GM12878 (cell line): ENCODE measurements around the gene TMEM120B. TPM values are rescaled to one million over a fixed set of nuclear protein-coding genes. Genes with fewer than 3 reads are reported as not detected.

ENCODE experiments used
- CREB1 ChIP-seq: IDR thresholded peaks from 2 replicates; pipeline ENCODE4 v1.6.1; 2012; ENCODE audit warnings: low read depth, mild to moderate bottlenecking, inconsistent platforms
- CUX1 ChIP-seq: IDR thresholded peaks from 2 replicates; pipeline ENCODE4 v1.6.1; 2012; ENCODE audit warnings: improper control_type of control experiment, low read depth, low read length; ENCODE audit not compliant: insufficient replicate concordance
- DPF2 ChIP-seq: fragments of 450-650 bp; IDR thresholded peaks from 2 replicates; pipeline ENCODE4 v1.6.1; 2017; ENCODE audit warnings: mild to moderate bottlenecking
- HDGF ChIP-seq: fragments of 450-650 bp; IDR thresholded peaks from 2 replicates; pipeline ENCODE4 v1.6.1; 2016; ENCODE audit warnings: antibody characterized with exemption
- NKRF ChIP-seq: fragments of 450-650 bp; conservative IDR thresholded peaks from 2 replicates; pipeline ENCODE4 v1.6.1; 2017; ENCODE audit warnings: mild to moderate bottlenecking, moderate library complexity
- NR2F1 ChIP-seq: fragments of 450-650 bp; conservative IDR thresholded peaks from 2 replicates; pipeline ENCODE4 v1.6.1; 2017; ENCODE audit warnings: mild to moderate bottlenecking
- POLR2A ChIP-seq: IDR thresholded peaks from 2 replicates; pipeline ENCODE4 v1.6.1; 2011; ENCODE audit warnings: low read depth, mild to moderate bottlenecking, low read length
- RUNX3 ChIP-seq: IDR thresholded peaks from 2 replicates; pipeline ENCODE4 v1.6.1; 2012; ENCODE audit warnings: low read length, inconsistent platforms
- SMARCA5 ChIP-seq: fragments of 450-650 bp; IDR thresholded peaks from 2 replicates; pipeline ENCODE4 v1.6.1; 2017; ENCODE audit warnings: mild to moderate bottlenecking
- STAT1 ChIP-seq: fragments of 450-650 bp; conservative IDR thresholded peaks from 2 replicates; pipeline ENCODE4 v1.6.1; 2014; ENCODE audit warnings: antibody characterized with exemption, mild to moderate bottlenecking
- SUZ12 ChIP-seq: fragments of 200-600 bp; sonication (generic); IDR thresholded peaks from one replicate; pipeline ENCODE4 v1.6.1; 2018; ENCODE audit warnings: antibody characterized with exemption, mild to moderate bottlenecking; ENCODE audit not compliant: unreplicated experiment
- ZNF217 ChIP-seq: fragments of 450-650 bp; IDR thresholded peaks from 2 replicates; pipeline ENCODE4 v1.6.1; 2017; ENCODE audit warnings: antibody characterized with exemption, mild to moderate bottlenecking
- ZNF274 ChIP-seq: IDR thresholded peaks from one replicate; pipeline ENCODE4 v1.8.0; 2011; ENCODE audit not compliant: insufficient read length, insufficient read depth
- ZNF592 ChIP-seq: fragments of 450-650 bp; IDR thresholded peaks from 2 replicates; pipeline ENCODE4 v1.6.1; 2017; ENCODE audit warnings: mild to moderate bottlenecking, moderate library complexity
- polyA plus RNA-seq, 11 experiments: library from polyadenylated mRNA; depleted of rRNA in 4 of 11; unstranded in 6 of 11; stranded (reverse) in 5 of 11; fragments of >200 nt; fragmentation: Nextera tagmentation in 4 of 11; fragmentation: Illumina TruSeq in 1 of 11; extraction: Ambion mirVana in 4 of 11; extraction: Trizol in 1 of 11; gene quantifications; 1 replicate in 1 of 11; 2 replicates in 10 of 11; pipeline versions ENCODE4 v1.2.1 to v1.2.3, GENCODE V29; 2011 to 2016; ENCODE audit warnings: inconsistent platforms in 2 of 11, missing spikeins in 2 of 11, low read depth in 1 of 11
- total RNA-seq, 4 experiments: library from RNA; depleted of rRNA in 3 of 4; stranded (reverse); fragments of >200 nt in 3 of 4; fragmentation: Illumina TruSeq in 1 of 4; extraction: Trizol in 1 of 4; gene quantifications; 2 replicates each; pipeline versions ENCODE4 v1.2.1 to v1.2.3, GENCODE V29; 2013 to 2021
- TF ChIP-seq, protein P1 (sequence below): IDR thresholded peaks from 2 replicates; pipeline ENCODE4 v1.6.1; 2011; ENCODE audit warnings: borderline replicate concordance, low read depth, mild to moderate bottlenecking, moderate library complexity, mixed read lengths, low read length; ENCODE audit not compliant: insufficient read depth; ENCODE audit errors: extremely low read length

Gene TMEM120B
- total and polyA plus RNA-seq, 10 of the 15 experiments (the other 5 are each of a cell fraction or from before 2014, with no cell fraction given), result 4.0 to 26.2 (median 9.2) TPM

DNA sequence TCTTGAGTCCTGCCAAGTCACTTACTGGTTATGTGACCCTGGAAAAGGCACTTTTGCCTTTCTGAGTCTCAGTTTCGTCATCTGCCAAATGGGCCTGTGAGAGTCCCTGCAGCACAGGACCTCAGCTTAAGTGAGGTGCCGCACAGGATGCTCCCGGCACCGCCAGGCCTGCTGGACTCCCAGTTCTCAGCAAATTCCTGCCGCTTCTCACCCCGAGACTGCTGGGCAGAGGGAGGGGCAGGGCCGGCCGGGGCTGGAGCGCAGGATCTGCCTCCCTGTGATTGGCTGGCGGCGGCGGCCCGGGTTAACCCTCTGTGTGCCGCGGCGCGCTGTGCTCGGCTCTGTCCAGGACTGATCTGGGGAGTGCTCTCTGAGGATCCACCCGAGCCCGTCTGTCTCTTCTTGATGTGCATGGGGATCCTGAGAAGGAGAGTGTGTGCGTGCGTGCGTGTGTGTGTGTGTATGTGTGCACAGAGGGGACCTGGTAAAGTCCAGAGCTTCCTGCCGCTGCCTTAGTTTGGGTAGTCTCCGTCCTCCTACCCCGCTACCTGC, 99.8 kb downstream of the TMEM120B start (continued):
- peak; percentile 93; the same call in 1 of the 2 replicates for TF ChIP-seq SMARCA5
- peak; percentile 22; the same call in 1 of the 2 replicates for TF ChIP-seq NR2F1
- no peak for TF ChIP-seq CUX1
- no peak for TF ChIP-seq SUZ12
- no peak for TF ChIP-seq STAT1
- no peak for TF ChIP-seq ZNF592
- no peak for TF ChIP-seq DPF2
- no peak for TF ChIP-seq ZNF274
- TF ChIP-seq, protein P1, sequence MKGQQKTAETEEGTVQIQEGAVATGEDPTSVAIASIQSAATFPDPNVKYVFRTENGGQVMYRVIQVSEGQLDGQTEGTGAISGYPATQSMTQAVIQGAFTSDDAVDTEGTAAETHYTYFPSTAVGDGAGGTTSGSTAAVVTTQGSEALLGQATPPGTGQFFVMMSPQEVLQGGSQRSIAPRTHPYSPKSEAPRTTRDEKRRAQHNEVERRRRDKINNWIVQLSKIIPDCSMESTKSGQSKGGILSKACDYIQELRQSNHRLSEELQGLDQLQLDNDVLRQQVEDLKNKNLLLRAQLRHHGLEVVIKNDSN, result no peak
- TF ChIP-seq HDGF, result 0 out of 2 replicates have a peak, but pooled peaks have one; percentile 36
- peak; percentile 88; the same call in 1 of the 2 replicates for TF ChIP-seq ZNF217
- 0 out of 2 replicates have a peak, but pooled peaks have one; percentile 11 for TF ChIP-seq NKRF
- TF ChIP-seq CREB1, result no peak
- TF ChIP-seq POLR2A, result no peak
- TF ChIP-seq RUNX3, result no peak; the same call in 1 of the 2 replicates
